ENCODE data around the gene ACOX3.

DNA sequence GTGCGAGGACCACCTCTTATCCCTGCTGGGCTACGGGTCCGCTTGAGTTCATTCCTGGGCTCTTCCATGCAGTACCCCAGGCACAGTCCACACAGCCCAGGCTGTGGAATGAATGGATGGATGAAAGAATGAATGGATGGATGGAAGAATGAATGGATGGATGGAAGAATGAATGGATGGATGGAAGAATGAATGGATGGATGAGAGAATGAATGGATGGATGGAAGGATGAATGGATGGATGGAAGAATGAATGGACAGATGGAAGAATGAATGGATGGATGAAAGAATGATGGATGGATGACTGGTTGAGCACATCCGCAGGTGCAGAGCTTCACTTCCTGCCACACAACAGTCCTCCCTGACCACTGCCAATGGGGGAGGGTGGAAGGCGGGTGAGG is 28.2 kb downstream of the ACOX3 start:
- TF ChIP-seq CTCF (conservative IDR thresholded peaks at IDR 0.05): no peak
- no peak for TF ChIP-seq ZFX (IDR thresholded peaks at IDR 0.05)
